DMS153 treated with DMSO at 0.1 percent for 48 hours (cell line): ENCODE results near the gene SELENOP.
A peak's percentile ranks its signal among the peaks of the same experiment; 100 is the strongest.

Source experiments
- DNase-seq: peaks from one replicate; lab custom pipeline; 2025; ENCODE audit not compliant: unreplicated experiment; lab: John Stamatoyannopoulos, UW

The SELENOP gene

DNA sequence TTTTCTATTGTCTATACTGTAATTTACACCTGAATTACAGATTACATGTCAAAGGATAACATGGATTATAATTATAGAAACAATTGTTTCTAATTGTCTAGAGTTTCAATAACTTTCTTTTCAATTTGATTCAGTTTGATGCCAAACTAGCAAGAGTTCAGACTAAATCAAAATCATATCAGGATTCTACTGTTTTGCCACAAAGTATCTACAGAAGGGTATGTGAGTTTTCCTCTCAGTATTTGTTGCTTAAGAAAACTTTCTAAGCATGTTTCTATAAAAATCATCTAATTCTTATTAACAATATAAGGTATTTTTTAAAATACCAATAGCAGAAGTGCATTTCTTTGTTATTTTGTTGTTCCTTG is 12.5 kb downstream of the SELENOP start:
- DNase-seq: no peak

DNA sequence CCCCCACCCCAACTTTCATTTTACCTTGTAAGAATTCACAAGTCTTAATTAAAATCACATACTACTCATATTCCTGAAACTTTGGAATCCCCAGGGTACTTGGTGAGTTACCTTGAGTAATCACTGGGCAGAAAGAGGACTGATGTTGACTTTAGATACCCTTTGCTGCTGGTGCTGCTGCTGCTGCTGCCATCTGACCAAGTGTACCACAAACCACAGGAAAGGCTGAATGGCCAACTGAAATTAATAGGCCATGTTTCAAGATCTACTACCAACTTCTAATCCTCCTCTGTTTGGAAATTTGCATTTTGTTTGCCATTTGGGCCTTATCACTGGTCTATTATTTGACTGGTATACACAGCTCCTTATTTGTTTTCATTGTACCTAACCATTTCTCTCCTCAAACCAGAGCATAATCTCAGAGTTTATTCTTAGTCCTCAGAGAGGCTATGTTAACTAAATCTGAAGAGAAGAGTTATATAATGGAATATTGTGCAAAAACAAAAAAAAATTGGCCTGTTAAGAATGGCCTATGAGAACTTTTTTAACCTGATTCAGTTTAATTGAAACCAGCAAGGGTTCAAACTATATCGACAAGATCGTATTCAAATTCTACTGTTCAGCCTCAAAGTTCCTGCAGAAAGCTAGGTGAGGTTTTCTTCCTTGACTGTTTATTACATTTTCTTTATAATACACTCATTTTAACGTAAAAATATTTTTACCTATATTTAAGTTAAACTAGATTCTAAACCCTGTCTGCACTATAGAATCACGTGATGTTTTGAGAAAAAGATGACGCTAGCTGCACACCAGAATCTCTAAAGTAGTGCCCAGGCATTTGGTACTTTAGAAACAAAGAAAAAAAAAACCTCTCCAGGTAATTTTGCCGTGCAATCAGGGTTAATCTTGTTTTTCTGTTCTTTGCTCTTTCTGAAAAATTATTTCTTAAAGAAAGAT is 13.1 kb downstream of the SELENOP start:
- DNase-seq: no peak

DNA sequence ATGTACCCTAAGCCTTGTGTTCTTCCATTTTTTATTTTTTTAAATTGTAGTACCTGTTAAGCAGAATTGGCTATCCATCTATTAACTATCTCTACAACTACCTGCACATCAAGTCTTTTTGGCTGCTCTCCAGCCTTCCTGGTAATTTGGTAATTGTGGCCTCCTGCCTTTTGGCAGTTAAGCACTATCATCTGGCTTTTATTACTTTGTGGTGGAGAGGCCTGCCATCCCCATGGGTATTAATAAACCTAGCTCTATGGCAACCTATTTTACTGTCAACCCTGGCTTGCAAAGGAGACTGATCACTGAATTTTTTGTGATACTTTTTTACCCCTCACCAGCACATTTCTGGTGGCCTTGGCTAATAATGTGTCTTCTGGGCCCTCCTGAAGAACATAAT is 20.5 kb downstream of the SELENOP start:
- DNase-seq: peak; percentile 87

DNA sequence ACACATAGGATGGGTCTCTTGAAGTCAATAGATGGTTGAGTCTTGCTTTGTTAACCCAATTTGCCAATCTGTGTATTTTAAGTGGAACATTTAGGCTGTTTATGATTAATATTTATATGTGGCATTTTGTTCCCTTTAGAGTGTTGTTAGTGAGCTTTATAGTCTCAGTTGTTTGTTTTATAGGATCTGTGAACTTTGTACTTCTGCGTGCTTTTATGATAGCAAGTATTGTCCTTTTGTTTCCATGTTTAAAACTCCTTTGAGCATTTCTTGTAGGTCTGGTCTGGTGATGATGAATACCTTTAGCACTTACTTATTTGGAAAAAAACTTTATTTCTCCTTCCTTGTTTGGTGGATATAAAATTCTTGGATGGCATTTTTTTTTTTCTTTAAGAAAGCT is 23.8 kb downstream of the SELENOP start:
- DNase-seq: no peak

DNA sequence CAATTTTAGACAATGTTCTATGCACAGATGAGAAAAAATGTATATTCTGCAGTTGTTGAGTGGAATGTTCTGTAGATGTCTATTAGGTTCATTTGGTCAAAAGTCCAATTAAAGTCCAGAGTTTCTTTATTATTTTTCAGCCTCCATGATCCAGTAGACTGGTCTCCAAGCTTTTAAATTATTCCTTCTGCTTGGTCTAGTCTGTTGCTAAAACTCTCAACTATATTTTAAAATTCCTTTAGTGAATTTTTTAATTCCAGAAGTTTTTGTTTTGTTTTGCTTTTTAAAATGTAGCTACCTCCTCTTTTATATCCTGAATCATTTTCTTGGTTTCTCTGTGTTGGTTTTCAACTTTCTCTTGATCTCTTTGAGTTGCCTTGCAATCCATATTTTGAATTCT is 24.6 kb downstream of the SELENOP start:
- no peak for DNase-seq

DNA sequence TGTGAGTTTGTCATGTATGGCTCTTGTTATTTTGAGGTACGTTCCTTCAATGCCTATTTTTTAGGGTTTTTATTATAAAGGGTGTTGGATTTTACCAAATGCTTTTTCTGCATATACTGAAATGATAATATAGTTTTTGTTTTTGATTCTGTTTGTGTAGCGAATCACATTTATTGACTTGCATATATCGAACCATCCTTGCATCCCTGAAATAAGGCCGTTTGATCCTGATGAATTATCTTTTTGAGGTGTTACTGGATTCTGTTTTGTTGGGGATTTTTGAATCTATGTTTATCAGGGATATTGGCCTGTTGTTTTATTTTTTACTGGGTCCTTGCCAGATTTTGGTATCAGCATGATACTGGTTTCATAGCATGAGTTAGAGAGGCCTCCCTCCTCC is 25.9 kb downstream of the SELENOP start:
- no peak for DNase-seq

DNA sequence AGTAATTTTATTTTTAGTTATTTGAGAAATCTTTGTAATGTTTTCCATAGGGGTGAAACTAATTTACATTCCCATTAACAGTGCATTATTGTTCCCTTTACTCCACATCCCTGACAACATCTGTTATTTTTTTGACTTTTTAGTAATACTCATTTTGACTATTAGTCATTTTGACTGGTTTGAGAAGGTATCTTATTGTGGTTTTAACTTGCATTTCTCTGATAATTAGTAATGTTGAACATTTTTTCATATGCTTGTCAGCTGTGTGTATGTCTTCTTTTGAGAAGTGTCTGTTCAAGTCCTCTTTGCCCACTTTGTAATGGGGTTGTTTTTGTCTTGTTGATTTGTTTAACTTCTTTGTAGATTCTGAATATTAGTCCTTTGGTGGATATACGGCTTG is 27.6 kb downstream of the SELENOP start:
- no peak for DNase-seq

DNA sequence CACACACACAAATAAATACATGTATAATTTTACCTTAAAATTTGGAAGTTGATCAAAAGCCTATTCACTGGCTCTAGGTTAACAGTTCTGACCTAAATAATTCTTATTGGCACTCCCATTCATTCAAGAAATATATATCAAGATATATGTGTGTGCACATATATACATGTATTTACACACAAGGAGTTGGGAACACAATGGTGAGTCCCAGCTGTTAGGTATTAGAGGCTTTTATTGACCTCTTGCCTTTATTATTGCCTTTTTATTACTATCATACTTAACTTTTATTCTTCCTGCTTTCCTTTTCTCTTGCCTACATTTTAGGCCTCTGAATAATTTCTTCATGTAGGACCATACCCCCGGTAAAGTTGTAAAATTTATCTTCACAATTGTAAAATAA is 30.1 kb downstream of the SELENOP start:
- DNase-seq: no peak

DNA sequence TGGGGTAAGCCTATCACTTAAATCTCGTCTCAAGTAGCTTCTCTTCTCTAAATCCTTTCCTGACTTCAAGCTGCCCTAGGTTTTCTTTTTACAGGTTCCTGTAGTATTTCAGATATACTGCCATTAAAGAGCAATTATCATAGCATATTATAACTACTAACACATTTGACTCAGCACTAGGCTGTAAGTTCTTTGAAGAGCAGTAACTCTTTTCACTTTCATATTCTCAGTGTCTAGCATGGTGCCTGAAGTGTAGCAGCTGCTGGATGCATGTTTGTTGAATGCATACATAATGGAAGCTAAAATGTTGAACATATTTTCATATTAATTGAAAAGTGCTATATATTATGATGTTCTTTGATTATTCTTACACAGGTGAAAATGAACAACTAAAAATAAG is 32.6 kb downstream of the SELENOP start:
- DNase-seq: no peak

DNA sequence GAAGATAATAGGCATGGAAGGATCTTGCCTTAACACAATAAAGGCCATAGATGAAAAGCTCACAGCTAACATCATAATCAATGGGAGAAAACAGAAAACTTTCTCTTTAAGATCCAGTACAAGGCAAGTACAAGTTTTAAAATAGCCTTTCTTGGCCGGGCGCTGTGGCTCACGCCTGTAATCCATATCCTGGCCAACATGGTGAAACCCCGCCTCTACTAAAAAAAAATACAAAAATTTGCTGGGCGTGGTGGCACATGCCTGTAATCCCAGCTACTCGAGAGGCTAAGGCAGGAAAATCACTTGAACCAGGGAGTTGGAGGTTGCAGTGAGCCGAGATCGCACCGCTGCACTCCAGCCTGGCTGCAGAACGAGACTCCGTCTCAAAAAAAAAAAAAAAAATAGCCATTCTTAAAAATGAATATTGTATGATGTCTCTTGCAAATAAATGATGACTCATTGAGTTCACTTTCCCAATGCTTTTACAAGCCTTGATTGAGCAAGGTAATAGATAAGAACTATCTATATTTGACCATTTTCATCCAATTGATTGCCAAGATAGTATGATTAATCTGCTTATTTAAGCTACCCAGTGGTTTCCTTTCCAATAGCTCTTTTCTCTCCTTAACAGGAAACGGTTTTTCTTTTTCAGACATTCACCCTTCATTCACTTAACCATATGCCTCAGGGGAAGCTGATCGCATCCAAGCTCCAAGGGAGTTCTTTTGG is 39.3 kb downstream of the SELENOP start:
- DNase-seq: no peak

DNA sequence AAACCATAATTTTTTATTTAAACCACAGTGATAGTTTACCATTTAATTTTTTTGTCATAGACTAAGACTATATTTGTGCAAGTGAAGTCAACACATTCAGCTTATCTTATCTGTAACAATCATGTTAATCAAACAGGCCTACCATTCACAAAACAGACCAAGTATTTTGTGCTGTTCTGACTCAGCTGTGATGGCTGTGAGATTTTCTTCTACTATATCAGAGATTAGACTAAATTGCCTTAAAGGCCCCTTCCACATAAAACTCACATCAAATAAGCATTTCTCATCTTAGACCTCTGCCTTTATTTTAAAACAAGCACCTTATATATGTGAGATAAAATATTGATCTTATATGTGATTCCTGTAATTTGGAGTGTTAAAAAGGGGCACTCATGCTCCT is 41.7 kb downstream of the SELENOP start:
- DNase-seq: no peak

DNA sequence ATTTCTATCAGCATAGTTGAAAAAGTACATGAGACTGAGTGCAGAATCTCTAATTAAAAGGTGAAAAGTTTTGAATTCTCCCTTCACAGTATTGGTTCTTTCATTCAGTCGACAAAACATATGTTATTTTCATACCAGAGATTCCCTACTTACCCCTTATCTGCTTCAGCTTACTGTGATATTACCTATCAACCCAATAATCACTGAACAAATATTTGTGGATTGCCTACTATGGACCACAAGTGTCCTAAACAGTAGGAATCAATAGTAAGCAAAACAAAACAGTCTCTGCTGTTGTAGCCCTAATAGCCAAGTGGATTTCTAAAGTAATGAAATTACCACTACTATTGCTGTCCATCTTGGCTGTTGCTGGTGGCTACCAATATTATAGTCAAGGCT is 43.6 kb downstream of the SELENOP start:
- no peak for DNase-seq

DNA sequence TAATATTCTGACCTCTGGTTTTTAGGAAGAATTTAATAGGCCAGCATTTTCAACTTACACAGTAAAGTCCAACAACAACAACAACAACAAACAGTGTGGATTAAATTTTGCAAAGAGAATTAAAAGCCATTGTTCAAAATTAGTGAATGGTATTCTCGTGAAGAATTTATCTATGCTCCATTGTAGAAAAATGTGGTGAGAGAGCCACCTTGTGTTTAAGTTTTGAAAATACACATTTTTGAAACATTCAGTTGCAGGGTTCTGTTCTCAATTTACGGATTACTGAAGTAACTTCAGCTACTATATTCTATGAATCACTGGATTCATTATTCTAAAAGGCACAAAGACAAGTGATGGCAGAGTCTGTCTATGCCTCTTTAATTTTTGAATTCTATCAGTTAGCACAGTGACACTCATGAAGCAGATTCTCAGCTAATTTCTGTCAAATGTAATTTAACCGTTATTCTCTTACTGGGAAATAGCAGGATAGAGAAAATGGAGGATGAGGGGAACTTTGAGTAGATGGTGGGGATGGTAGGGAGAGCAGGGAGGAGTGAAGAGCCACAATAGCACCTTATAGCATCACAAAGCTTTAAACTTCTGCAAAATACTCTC is 44.1 kb downstream of the SELENOP start:
- peak; percentile 60 for DNase-seq

DNA sequence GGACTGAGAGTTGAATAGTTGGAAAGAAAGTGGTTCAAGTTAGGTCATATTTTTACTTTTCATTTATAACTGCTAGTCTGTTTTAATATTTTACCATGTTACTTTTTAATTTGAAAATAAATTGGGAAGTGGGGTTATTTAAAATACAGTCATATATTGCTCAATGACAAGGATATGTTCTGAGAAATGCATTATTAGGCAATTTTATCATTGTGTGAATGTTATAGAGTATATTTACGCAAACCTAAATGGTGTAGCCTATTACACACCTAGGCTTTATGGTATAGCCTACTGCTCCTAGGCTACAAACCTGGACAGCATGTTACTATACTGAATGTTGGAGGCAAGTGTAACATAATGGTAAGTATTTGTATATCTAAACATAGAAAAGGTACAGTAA is 49.9 kb downstream of the SELENOP start:
- DNase-seq: no peak

DNA sequence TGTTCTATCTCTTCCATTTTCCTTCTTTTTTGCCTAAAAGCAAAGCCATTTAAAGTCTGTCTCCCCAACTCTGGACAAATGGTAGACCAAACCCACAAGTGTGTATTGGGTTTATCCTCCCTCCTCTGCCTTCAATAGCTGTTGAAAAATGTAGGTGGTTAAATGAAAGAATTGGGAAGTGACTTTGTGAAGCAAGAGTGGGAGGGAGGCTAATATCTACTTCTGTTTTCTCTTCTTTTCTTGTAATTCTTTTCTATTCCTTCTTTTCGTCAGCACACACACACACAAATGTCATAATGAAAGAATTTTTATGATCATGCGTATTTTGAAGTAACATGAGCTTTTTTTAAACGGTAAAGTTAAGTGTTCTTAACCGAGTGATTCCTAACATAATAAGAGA is 51.3 kb downstream of the SELENOP start:
- DNase-seq: no peak

DNA sequence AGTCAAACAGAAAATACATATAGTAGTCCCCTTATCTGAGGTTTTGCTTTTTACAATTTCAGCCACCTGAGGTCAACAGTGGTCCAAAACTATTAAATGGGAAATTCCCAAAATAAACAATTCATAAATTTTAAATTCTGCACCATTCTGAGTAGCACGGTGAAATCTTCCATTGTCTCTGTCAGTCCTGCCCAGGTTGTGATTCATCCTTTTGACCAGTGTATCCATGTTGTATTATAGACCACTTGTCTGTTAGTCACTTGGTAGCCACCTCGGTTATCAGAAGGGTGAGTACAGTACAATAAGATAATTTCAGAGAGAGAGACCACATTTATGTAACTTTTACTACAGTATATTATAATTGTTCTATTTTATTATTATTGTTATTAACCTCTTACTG is 52.2 kb downstream of the SELENOP start:
- no peak for DNase-seq

DNA sequence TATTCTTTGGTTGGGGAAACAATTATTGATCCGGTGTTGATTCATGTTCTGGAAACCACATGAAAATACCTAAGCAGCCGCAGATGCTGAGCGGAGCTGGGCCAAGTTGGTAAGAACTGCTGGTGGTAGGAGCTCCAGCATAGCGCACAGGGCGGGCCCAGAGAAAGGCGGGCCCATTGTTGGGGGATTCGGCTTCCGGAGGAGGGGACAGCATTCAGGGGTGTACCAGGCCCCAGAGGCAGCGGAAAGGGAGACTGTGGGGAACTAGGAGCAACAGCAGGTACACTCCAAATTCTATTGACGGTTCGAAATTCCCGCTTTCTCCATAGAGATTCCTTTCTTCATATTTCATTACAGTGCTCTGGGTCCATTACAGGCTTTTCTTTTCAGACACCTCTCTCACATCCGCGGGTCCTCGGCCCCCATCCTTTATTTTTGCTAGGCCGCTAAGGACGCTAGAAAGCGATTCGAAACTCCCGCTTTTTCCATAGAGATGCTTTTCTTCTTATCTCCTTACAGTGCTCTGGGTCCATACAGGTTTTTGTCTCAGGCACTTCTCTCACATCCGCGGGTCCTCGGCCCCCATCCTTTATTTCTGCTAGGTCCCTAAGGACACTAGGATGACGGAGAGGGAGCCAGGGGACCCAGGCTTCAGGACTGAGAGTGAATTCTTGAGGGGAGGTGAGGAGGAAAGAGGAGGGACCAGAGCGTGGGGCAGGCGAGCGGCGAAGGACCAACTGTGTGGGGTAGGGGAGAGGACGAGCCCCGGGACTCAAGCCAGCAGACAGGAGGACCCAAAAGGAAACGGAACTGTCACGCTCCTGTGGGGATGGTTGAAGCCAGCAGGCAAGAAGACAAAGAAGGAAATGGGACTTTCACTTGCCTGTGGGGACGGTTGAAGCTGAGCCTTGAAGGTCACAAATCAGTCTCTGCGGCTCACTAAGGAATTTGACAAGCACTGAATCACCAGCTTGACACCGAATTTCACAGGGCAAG is 54.8 kb downstream of the SELENOP start, which contains the start of gene CCDC152:
Gene CCDC152 (plus strand): TSS at position 213 of the 996 bp plus-strand sequence. CDS start 2,304 bp downstream, outside the sequence.
- DNase-seq: no peak

DNA sequence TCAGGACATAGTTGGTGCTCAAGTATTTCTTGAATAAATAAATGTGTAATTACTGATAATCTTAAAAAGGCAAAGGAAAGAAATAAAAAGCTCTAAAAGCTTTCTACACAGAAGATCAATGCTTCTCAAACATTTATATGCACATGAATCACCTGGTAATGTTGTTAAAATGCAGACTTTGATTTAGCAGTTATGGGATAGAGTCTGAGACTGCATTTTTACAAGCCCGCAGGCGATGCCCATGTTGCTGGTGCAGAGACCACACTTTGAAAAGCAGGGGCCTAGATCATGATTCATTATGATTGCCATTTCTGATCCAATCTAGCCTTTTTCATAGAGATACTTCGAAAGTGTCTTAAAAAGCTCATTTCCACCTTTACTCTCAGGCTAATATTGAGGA is 58.6 kb downstream of the SELENOP start:
- no peak for DNase-seq

DNA sequence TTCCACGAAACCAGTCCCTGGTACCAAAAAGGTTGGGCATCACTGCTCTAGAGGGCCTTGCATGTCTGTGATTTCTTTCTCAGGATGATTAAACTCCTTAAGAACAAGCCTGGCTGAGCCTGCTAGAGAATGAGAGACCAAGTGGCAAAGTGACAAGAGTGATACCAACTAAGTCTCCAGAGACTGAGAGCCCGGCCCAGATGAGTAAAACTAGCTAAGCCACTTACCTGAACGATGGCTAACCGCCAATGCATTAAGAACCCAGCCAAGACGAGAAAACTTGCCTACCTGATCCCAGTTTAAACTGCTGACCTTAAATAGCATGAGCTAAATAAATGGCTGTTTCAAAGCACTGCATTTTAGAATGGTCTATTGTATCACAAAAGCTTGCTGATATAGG is 60.6 kb downstream of the SELENOP start:
- DNase-seq: no peak

DNA sequence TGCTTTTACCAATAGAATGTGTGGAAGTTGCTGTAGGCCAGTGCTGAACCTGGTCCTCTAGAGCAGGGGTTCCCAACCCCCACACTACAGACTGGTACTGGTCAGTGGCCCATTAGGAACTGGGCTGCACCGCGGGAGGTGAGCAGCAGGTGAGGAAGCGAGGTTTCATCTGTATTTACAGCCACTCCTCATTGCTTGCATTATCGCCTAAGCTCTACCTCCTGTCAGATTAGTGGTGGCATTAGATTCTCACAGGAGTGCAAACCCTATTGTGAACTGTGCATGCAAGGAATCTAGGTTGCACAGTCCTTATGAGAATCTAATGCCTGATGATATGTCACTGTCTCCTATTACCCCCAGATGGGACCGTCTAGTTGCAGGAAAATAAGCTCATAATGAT is 61.2 kb downstream of the SELENOP start:
- no peak for DNase-seq
